ENCODE measurements around the gene TKFC. TPM values are rescaled to one million over a fixed set of nuclear protein-coding genes. Genes with fewer than 3 reads are reported as not detected.

TKFC gene
- total RNA-seq, 2 experiments from 2014 or later = 79.1 to 86.3 TPM

DNA sequence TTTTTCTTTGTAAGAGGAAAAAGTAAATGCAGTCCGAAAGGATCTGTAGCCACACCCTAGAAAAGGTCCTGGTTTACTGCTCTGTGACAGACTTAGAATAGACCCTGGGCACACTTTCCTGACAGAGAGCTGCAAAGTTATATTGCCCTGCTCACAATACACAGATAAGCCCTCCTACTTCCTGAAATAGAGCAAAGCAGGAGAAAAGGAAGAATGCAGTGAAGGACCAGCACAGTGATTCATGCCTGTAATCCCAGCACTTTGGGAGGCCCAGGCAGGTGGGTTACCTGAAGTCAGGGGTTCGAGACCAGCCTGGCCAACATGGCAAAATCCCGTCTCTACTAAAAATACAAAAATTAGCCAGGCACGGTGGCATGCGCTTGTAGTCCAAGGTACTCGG lies 26.5 kb downstream of the TKFC start:
- ChIA-PET POLR2A (interaction anchor here (0.6 to 6.5 kb wide), 8 partner anchors 10 to 69 kb away, joined by 3 to 59 read pairs (median 7); partner anchors contain the start of genes CPSF7, DDB1, SDHAF2 and TKFC), CTCF (interaction anchor here (0.7 to 16.8 kb wide), 4 partner anchors 21 to 87 kb away, joined by 3 to 181 read pairs (median 45); partner anchors contain the start of genes DDB1, TKFC and VWCE)
- ATAC-seq (no peak), DNase-seq (no peak)
- Mint-ChIP-seq H3K9me3 (no peaks in the 10 kb centered on the region), H3K27me3 (no peaks in the 10 kb centered on the region), H3K36me3 (ENCODE audit: low read depth) (peaks cover 15% of the 10 kb centered on the region), H3K4me3 (peak overlapping the region; percentile 99), H3K27ac (no peak overlapping the region), H3K4me1 (ENCODE audit: low read depth) (peaks cover 44% of the 10 kb centered on the region)
- intact Hi-C loops (cut with micrococcal nuclease) = no loop called here
- TF ChIP-seq, protein P1, sequence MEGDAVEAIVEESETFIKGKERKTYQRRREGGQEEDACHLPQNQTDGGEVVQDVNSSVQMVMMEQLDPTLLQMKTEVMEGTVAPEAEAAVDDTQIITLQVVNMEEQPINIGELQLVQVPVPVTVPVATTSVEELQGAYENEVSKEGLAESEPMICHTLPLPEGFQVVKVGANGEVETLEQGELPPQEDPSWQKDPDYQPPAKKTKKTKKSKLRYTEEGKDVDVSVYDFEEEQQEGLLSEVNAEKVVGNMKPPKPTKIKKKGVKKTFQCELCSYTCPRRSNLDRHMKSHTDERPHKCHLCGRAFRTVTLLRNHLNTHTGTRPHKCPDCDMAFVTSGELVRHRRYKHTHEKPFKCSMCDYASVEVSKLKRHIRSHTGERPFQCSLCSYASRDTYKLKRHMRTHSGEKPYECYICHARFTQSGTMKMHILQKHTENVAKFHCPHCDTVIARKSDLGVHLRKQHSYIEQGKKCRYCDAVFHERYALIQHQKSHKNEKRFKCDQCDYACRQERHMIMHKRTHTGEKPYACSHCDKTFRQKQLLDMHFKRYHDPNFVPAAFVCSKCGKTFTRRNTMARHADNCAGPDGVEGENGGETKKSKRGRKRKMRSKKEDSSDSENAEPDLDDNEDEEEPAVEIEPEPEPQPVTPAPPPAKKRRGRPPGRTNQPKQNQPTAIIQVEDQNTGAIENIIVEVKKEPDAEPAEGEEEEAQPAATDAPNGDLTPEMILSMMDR (IDR thresholded peaks at IDR 0.05) = no peak

DNA sequence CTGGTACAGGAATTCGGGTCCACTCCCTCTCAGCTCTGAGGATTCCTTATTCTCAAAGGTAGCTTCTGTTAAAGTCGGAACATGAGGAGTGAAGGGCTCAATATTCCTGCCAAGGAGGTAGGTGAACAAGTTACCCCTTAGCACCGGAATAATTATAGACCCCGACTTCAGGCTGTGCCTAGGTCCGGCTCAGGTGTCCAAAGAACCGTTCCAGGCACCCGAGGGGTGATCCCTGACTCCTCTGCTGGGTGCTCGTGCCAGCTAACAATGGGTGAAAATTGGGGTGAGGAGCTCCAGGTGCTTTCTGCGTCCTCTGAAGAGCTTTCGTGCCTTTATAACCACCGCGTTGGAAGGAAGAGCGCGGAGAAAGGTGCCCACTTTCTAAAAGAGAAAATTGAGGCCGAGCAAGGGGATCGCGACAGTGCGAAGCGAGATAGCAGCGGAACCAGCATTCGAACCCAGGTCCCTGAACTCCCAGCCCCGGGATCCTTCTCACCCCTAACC lies 28.3 kb downstream of the TKFC start:
- Mint-ChIP-seq H3K4me1 (ENCODE audit: low read depth) (peaks cover 40% of the 10 kb centered on the region), H3K4me3 (peak overlapping the region; percentile 99), H3K27ac (peak overlapping the region; percentile 99), H3K27me3 (no peaks in the 10 kb centered on the region), H3K36me3 (ENCODE audit: low read depth) (peaks cover 15% of the 10 kb centered on the region), H3K9me3 (no peaks in the 10 kb centered on the region)
- intact Hi-C loops (cut with micrococcal nuclease) = no loop called here
- CTCF ChIA-PET = interaction anchor here (0.6 to 16.8 kb wide), 8 partner anchors 13 to 84 kb away, joined by 3 to 181 read pairs (median 8); partner anchors contain the start of genes DDB1 and TKFC
- TF ChIP-seq, protein P1 (IDR thresholded peaks at IDR 0.05) = no peak
- DNase-seq (no peak), ATAC-seq (peak; percentile 1)
- POLR2A ChIA-PET = interaction anchor here (0.8 to 6.5 kb wide), 19 partner anchors 9 to 456 kb away, joined by 3 to 59 read pairs (median 6); partner anchors contain the start of genes CPSF7, DDB1, SDHAF2 and TKFC

DNA sequence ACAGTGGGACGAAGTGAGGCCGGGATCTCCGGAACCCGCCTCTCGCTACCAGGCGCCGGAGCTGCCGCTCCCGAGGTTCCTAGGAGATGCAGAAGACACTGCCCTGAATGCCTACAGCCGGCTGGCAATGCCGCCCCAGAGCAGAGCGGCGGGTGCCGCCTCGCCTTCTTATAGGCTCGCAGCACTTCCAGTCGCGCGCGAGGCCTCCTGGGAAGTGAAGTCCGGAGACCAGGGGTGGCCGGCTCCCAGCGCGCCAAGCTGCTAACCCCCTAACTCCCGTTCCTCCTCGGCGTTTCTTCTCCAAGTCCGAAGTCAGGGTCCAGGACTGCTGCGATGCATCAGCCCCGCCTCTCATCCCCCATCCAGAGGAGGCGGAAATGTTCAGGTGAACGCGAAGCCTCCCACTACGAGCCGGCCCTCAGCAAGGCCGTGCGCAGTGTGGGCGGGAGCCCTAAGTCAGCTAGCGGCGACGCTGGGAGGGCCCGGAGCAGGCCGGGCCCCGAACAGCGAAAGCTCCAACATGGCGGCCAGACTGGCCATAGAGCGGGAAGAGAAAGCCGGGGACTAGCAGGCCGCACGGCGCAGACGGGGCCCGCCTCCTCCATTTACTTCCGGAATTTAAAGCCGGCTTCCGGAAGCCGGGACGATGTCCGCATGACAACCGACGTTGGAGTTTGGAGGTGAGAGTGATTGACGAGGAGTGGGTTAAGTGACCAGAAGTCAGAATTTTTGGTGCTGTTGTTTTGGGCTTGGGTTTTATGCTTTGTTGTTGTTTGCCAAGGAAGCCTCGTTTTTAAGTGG lies 28.9 kb downstream of the TKFC start, which contains the start of the genes CYB561A3 and TMEM138:
TSS of gene CYB561A3 (minus strand) at position 142 of the 801 bp plus-strand sequence. CDS start 5,169 bp downstream, outside the sequence.
TSS of gene TMEM138 (plus strand) at position 634 of the 801 bp plus-strand sequence. CDS start 2,017 bp downstream, outside the sequence.
- H3K27me3 Mint-ChIP-seq = no peaks in the 10 kb centered on the region
- ChIA-PET CTCF (interaction anchor here (1.0 to 16.8 kb wide), 9 partner anchors 9 to 84 kb away, joined by 4 to 181 read pairs (median 8); partner anchors contain the start of genes DDB1, TKFC and TMEM216), POLR2A (interaction anchor here (0.8 to 6.5 kb wide), 23 partner anchors 8 to 447 kb away, joined by 3 to 59 read pairs (median 6); partner anchors contain the start of genes CPSF7, DDB1, SDHAF2 and TKFC)
- H3K4me3 Mint-ChIP-seq = peak within 1 kb of the TSS; percentile 99
- peaks cover 35% of the 10 kb centered on the region for H3K4me1 Mint-ChIP-seq (ENCODE audit: low read depth)
- H3K9me3 Mint-ChIP-seq = no peaks in the 10 kb centered on the region
- intact Hi-C loops (cut with micrococcal nuclease) = loop anchor here (2.0 kb wide), 1 partner anchor 29 kb away; the partner anchor contains the start of genes DDB1 and TKFC
- peak; percentile 96 for DNase-seq
- H3K36me3 Mint-ChIP-seq (ENCODE audit: low read depth) = peaks cover 18% of the 10 kb centered on the region
- H3K27ac Mint-ChIP-seq = peak within 1 kb of the TSS; percentile 99
- ATAC-seq = peak; percentile 96
- TF ChIP-seq, protein P1 (IDR thresholded peaks at IDR 0.05) = no peak

DNA sequence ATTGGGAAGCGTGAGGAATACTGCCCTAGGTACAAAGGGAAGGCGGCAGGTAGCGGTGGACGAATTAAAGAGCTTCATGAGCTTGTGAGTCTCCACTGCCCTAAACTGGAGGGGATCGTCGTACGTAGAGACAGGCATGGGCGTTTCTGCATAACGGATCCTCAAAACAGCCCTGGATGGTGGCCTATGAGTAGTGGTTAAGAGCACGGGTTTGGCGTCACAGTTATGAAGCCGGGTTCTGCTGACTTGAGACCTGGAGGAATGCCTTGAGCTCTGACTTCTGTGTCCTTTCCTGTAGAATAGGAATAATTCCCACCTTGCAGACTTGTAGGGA lies 29.5 kb downstream of the TKFC start:
- DNase-seq = peak; percentile 55
- CTCF ChIA-PET = interaction anchor here (1.0 to 16.8 kb wide), 9 partner anchors 9 to 83 kb away, joined by 4 to 181 read pairs (median 8); partner anchors contain the start of genes DDB1, TKFC and TMEM216
- H3K4me1 Mint-ChIP-seq (ENCODE audit: low read depth) = peaks cover 32% of the 10 kb centered on the region

More for the DNA sequence above, 29.5 kb downstream of the TKFC start:
- Mint-ChIP-seq H3K27ac (peak overlapping the region; percentile 99), H3K36me3 (ENCODE audit: low read depth) (peaks cover 22% of the 10 kb centered on the region), H3K4me3 (peak overlapping the region; percentile 99), H3K9me3 (no peaks in the 10 kb centered on the region), H3K27me3 (no peaks in the 10 kb centered on the region)
- intact Hi-C loops (cut with micrococcal nuclease) = loop anchor here (2.0 kb wide), 1 partner anchor 30 kb away; the partner anchor contains the start of genes DDB1 and TKFC
- ATAC-seq = peak; percentile 21
- TF ChIP-seq, protein P1 (IDR thresholded peaks at IDR 0.05) = no peak
- POLR2A ChIA-PET = interaction anchor here (0.8 to 6.5 kb wide), 18 partner anchors 8 to 447 kb away, joined by 3 to 59 read pairs (median 8); partner anchors contain the start of genes CPSF7, DDB1, SDHAF2 and TKFC

Data from activated CD8-positive, alpha-beta T cell treated with anti-CD3 and anti-CD28 coated beads for 36 hours (primary cell).